K562 treated with DMSO at 1 percent for 24 hours (cell line): ENCODE measurements around the gene TUB. TPM values are rescaled to one million over a fixed set of nuclear protein-coding genes. Genes with fewer than 3 reads are reported as not detected.

Experiments used
- total RNA-seq: library from RNA; unstranded; fragments of 300-600 nt; gene quantifications from 2 replicates; pipeline ENCODE4 v1.2.3, GENCODE V29; 2022; ENCODE audit warnings: low read depth; ENCODE audit not compliant: insufficient read depth

The TUB gene
- total RNA-seq = not detected in 2 replicates

GRCh38 chr11:8080674-8081590, at the start of gene TUB:
TSS of gene TUB (plus strand) at chr11:8081211. CDS start at chr11:8081511, 300 bp downstream.

Other genes starting within 250 kb of the TUB start
- gene OR10A6, start 149.9 kb upstream of the TUB start, total RNA-seq = not detected in 2 replicates
- gene OR10A3, start 139.5 kb upstream of the TUB start, total RNA-seq = not detected in 2 replicates
- gene NLRP10, start 115.8 kb upstream of the TUB start, total RNA-seq = not detected in 2 replicates
- gene EIF3F, start 93.9 kb upstream of the TUB start, total RNA-seq = 905 and 1,015 TPM in 2 replicates
- gene RIC3, start 87.8 kb downstream of the TUB start, total RNA-seq = not detected in 2 replicates
- not detected in 2 replicates for gene LMO1, start 182.7 kb downstream of the TUB start, total RNA-seq